GM12874 (cell line): ENCODE data around the gene RNF213.

ENCODE experiments used
- TF ChIP-seq, protein P1 (sequence below): IDR thresholded peaks from 2 replicates; pipeline ENCODE4 v1.5.1; 2011; ENCODE audit warnings: low read depth, mild to moderate bottlenecking, control low read depth, low read length, moderate library complexity; ENCODE audit not compliant: insufficient read depth

Gene RNF213

GRCh38 chr17:80260791-80261158, at the start of gene RNF213:
Gene RNF213, plus strand, starts transcription at chr17:80260852. Its CDS starts 2,830 bp downstream, at chr17:80263682.
- TF ChIP-seq, protein P1, sequence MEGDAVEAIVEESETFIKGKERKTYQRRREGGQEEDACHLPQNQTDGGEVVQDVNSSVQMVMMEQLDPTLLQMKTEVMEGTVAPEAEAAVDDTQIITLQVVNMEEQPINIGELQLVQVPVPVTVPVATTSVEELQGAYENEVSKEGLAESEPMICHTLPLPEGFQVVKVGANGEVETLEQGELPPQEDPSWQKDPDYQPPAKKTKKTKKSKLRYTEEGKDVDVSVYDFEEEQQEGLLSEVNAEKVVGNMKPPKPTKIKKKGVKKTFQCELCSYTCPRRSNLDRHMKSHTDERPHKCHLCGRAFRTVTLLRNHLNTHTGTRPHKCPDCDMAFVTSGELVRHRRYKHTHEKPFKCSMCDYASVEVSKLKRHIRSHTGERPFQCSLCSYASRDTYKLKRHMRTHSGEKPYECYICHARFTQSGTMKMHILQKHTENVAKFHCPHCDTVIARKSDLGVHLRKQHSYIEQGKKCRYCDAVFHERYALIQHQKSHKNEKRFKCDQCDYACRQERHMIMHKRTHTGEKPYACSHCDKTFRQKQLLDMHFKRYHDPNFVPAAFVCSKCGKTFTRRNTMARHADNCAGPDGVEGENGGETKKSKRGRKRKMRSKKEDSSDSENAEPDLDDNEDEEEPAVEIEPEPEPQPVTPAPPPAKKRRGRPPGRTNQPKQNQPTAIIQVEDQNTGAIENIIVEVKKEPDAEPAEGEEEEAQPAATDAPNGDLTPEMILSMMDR, result no peak

- TF ChIP-seq, protein P1, result no peak
Measured at GRCh38 chr17:80212109-80212508, 48.5 kb upstream of the RNF213 start.

DNA sequence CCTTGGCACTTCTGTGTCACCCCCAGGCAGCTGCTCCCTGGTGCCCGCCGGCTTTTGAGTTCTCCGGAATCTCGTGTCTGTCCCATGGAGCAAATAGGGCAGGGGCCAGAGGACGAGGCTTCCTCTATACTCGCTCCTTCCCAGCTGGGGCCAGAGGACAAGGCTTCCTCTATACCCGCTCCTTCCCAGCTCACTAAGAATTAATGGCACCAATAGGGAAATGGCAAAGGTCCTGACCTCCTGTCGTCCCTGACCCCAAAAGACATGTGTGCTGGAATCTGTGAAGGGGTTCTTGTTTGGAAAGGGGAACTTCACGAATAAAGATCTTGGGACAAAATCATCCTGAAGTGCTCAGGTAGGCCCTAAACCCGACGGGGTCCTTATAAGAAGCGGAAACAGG, 48.1 kb upstream of the RNF213 start:
- TF ChIP-seq, protein P1, result no peak

DNA sequence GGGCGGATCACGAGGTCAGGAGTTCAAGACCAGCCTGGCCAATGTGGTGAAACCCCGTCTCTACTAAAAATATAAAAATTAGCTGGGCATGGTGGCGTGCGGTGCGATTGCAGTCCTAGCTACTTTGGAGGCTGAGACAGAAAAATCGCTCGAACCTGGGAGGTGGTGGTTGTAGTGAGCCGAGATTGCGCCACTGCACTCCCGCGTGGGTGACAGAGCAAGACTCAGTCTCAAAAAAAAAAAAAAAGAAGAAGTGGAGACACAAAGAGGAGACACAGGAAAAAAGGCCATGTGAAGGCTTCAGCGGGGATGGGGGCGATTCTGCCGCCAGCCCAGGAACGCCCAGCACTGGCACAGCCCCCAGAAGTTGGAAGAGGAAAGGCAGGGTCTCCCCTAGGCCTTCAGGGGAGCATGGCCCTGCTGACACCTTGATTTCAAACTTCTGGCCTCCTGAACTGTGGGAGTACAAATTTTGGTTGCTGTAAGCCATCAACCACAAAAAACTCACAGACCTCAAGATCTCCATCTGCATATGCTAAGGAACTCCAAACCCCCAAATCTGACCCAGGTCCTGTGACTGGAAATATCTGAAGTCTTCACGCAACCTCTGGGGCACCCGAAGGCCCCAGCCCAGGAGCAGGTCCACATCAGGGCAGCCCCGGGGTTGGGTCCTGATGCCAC, 47.5 kb upstream of the RNF213 start:
- TF ChIP-seq, protein P1, result no peak

- TF ChIP-seq, protein P1, result no peak
Measured at GRCh38 chr17:80213643-80213975, 47.0 kb upstream of the RNF213 start.

DNA sequence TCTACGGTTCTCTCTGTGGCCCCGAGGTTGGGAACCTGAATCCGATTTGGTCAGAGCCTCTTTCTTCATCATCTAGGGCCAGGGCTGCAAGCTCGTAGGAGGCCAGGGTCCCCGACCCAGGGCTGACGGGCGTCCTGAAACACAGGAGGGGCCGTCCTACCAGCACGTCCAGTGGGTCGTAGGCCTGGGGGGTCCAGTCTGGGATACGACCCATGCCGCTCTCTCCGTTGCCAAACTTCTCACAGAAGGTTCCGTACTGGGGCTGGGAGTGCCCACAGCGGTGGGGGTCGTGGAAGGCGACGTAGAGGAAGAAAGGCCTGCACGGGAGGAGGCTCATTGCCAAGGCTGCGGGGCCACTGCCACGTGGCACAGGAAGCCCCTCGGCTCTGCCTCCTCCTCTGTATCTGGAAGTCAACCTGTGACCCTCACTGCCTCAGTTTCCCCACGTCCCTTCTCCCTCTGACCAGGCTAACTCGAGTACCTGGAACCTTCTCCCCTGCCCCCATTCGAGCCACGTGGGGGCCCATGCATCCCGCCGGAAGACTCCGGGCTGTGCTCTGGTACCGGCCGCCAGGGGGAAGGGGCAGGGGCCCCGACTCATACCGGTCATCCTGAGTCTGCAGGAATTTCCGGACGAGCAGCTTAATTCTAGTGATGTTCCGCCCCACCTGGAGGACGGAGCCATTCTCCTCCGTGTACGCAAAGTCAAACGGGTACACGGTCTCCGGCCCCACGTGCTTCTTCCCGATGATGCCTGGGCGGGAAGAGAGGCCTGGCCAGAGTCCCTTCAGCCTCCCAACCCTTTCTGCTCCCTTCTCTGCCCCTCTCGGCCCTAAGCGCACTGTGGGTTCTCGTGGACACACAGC, 46.4 kb upstream of the RNF213 start:
- TF ChIP-seq, protein P1, result no peak

GRCh38 chr17:80214878-80215210, 45.8 kb upstream of the RNF213 start:
- TF ChIP-seq, protein P1, result no peak
